T-helper 2 cell (primary cell): ENCODE results near the gene RAPGEFL1.
"Not testable (repeated sequence)": the region's sequence is repeated elsewhere in the genome, so short reads cannot be mapped to it uniquely, and the experiment has no call there.

Source experiments
- DNase-seq, 5 experiments: peaks; one replicate each; pipeline versions ENCODE4 v3.0.0 to v3.0.0-alpha.2; 2012 to 2022

Gene RAPGEFL1

GRCh38 chr17:40175928-40176753 is 1.1 kb upstream of the RAPGEFL1 start:
- DNase-seq: no peak

GRCh38 chr17:40176754-40177110 is 538 bp upstream of the RAPGEFL1 start:
- DNase-seq: no peak

- no peak for DNase-seq
These were observed 841 bp downstream of the RAPGEFL1 start for GRCh38 chr17:40178021-40178601.

- no peak for DNase-seq
These were observed 1.4 kb downstream of the RAPGEFL1 start for GRCh38 chr17:40178660-40179059.

- DNase-seq: no peak
These were observed 2.8 kb downstream of the RAPGEFL1 start for GRCh38 chr17:40179923-40180659.

- DNase-seq: no peak
These were observed 3.4 kb downstream of the RAPGEFL1 start for GRCh38 chr17:40180694-40181093.

- no peak for DNase-seq
These were observed 3.9 kb downstream of the RAPGEFL1 start for GRCh38 chr17:40181205-40181604.

- DNase-seq: no peak
These were observed 5.3 kb downstream of the RAPGEFL1 start for GRCh38 chr17:40182606-40183005.

GRCh38 chr17:40187238-40187637 is 10.0 kb downstream of the RAPGEFL1 start:
- DNase-seq: no peak

GRCh38 chr17:40188694-40189093 is 11.4 kb downstream of the RAPGEFL1 start:
- no peak for DNase-seq

- DNase-seq: peak in 2 of 5 experiments; percentile 19 to 31
These were observed 13.1 kb downstream of the RAPGEFL1 start for GRCh38 chr17:40190197-40191021.

- DNase-seq: peak; percentile 34 to 67 (median 49)
These were observed 14.3 kb downstream of the RAPGEFL1 start for GRCh38 chr17:40191237-40192208.

- no peak for DNase-seq
These were observed 15.7 kb downstream of the RAPGEFL1 start for GRCh38 chr17:40192961-40193360.

- DNase-seq: no peak
These were observed 17.6 kb downstream of the RAPGEFL1 start for GRCh38 chr17:40194821-40195220.

GRCh38 chr17:40197550-40197949 is 20.3 kb downstream of the RAPGEFL1 start:
- DNase-seq: no peak

GRCh38 chr17:40197965-40198456 is 20.7 kb downstream of the RAPGEFL1 start:
- peak in 2 of 5 experiments; percentile 19 to 50 for DNase-seq

- DNase-seq: no peak
These were observed 21.3 kb downstream of the RAPGEFL1 start for GRCh38 chr17:40198576-40198975.

- DNase-seq: no peak
These were observed 25.9 kb downstream of the RAPGEFL1 start for GRCh38 chr17:40203131-40203530.

- DNase-seq: not testable (repeated sequence)
These were observed 28.9 kb downstream of the RAPGEFL1 start for GRCh38 chr17:40206193-40206592.

GRCh38 chr17:40209404-40210093 is 32.3 kb downstream of the RAPGEFL1 start:
- no peak for DNase-seq

GRCh38 chr17:40213914-40214313 is 36.6 kb downstream of the RAPGEFL1 start:
- DNase-seq: not testable (repeated sequence)
